IMR-90 (cell line): ENCODE results near the gene KLHL36.

Experiments used
- BHLHE40 ChIP-seq: fragments of 150-350 bp; IDR thresholded peaks from 2 replicates; pipeline ENCODE4 v1.6.1; 2016; ENCODE audit warnings: mild to moderate bottlenecking, low read depth, low read length
- CHD1 ChIP-seq: IDR thresholded peaks from 2 replicates; pipeline ENCODE4 v1.6.1; 2012; ENCODE audit warnings: low read depth, low read length, improper control_type of control experiment
- ELK1 ChIP-seq: fragments of 150-350 bp; IDR thresholded peaks from 2 replicates; pipeline ENCODE4 v1.6.1; 2016; ENCODE audit warnings: low read depth, mild to moderate bottlenecking, low read length, moderate library complexity, borderline replicate concordance
- MAFK ChIP-seq: IDR thresholded peaks from 2 replicates; pipeline ENCODE4 v1.6.1; 2012; ENCODE audit warnings: low read depth, low read length, improper control_type of control experiment
- MXI1 ChIP-seq: IDR thresholded peaks from 2 replicates; pipeline ENCODE4 v1.6.1; 2012; ENCODE audit warnings: low read depth, mild to moderate bottlenecking, low read length, moderate library complexity, borderline replicate concordance
- POLR2A ChIP-seq: IDR thresholded peaks from 2 replicates; pipeline ENCODE4 v1.6.1; 2012; ENCODE audit warnings: mild to moderate bottlenecking, low read depth, low read length
- RCOR1 ChIP-seq: IDR thresholded peaks from 2 replicates; pipeline ENCODE4 v1.6.1; 2012; ENCODE audit warnings: mild to moderate bottlenecking, low read length, improper control_type of control experiment; ENCODE audit not compliant: insufficient replicate concordance
- RFX5 ChIP-seq: IDR thresholded peaks from 2 replicates; pipeline ENCODE4 v1.8.0; 2012; ENCODE audit warnings: low read depth, mild to moderate bottlenecking, low read length, moderate library complexity
- SMC3 ChIP-seq: fragments of 150-350 bp; IDR thresholded peaks from 2 replicates; pipeline ENCODE4 v1.6.1; 2016; ENCODE audit warnings: low read depth, mild to moderate bottlenecking, antibody characterized with exemption, low read length, moderate library complexity
- USF2 ChIP-seq: fragments of 150-350 bp; IDR thresholded peaks from 2 replicates; pipeline ENCODE4 v1.6.1; 2017; ENCODE audit warnings: mild to moderate bottlenecking, antibody characterized with exemption, low read length, low read depth
- TF ChIP-seq, protein P1 (sequence below): conservative IDR thresholded peaks from 2 replicates; pipeline ENCODE4 v1.5.1; 2012; ENCODE audit warnings: mild to moderate bottlenecking, low read depth, low read length, improper control_type of control experiment

DNA sequence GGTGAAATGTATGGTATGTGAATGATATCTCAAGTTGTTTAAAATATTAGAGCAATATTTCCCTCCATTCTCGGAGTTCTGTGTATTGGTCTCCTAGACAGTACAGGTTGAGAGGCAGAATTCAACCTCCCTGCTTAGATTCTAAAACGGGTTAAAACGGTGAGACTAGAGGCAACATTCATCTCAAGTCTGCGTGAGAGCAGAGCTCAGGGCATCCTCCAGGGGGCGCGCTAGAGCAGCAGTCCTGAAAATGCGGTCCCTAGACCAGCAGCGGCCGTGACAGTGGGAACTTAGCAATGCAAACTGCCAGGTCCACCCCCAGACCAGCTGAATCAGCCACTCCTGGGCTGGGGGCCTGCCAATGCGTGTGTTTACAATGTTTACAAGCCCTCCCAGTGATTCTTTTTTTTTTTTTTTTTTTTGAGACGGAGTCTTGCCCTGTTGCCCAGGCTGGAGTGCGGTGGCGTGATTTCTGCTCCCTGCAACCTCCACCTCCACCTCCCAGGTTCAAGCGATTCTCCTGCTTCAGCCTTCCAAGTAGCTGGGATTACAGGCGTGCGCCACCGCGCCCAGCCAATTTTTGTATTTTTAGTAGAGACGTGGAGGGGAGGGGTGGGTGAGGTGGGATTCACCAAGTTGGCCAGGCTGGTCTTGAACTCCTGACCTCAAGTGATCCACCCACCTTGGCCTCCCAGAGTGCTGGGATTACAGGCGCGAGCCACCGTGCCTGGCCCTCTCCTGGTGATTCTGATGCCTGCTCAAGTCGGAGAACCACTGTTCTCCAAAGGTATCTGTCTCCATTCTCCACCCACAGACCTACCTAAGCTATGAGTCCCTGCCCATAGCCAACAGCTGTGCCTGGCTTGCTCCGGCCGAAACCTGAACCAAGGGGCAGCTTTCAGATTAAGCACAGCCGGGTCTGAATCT is 24.2 kb downstream of the KLHL36 start:
- TF ChIP-seq MAFK, result 0 out of 2 replicates have a peak, but pooled peaks have one; percentile 4
- TF ChIP-seq, protein P1, sequence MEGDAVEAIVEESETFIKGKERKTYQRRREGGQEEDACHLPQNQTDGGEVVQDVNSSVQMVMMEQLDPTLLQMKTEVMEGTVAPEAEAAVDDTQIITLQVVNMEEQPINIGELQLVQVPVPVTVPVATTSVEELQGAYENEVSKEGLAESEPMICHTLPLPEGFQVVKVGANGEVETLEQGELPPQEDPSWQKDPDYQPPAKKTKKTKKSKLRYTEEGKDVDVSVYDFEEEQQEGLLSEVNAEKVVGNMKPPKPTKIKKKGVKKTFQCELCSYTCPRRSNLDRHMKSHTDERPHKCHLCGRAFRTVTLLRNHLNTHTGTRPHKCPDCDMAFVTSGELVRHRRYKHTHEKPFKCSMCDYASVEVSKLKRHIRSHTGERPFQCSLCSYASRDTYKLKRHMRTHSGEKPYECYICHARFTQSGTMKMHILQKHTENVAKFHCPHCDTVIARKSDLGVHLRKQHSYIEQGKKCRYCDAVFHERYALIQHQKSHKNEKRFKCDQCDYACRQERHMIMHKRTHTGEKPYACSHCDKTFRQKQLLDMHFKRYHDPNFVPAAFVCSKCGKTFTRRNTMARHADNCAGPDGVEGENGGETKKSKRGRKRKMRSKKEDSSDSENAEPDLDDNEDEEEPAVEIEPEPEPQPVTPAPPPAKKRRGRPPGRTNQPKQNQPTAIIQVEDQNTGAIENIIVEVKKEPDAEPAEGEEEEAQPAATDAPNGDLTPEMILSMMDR, result peak; percentile 89
- no peak for TF ChIP-seq RCOR1
- TF ChIP-seq POLR2A, result no peak
- TF ChIP-seq ELK1, result no peak
- peak; percentile 88 for TF ChIP-seq SMC3
- TF ChIP-seq MXI1, result no peak
- TF ChIP-seq CHD1, result no peak
- TF ChIP-seq RFX5, result no peak
- TF ChIP-seq BHLHE40, result no peak
- TF ChIP-seq USF2, result no peak
